OCI-LY7 (cell line): ENCODE data around the gene PSAP. TPM values are rescaled to one million over a fixed set of nuclear protein-coding genes. Genes with fewer than 3 reads are reported as not detected.
A peak's percentile ranks its signal among the peaks of the same experiment; 100 is the strongest.

Source experiments
- BruUV-seq: library from RNA; stranded (reverse); fragments of 400-500 nt; replicated peaks from 2 replicates; lab custom pipeline; 2021; lab: Mats Ljungman, UMichigan
- CTCF ChIA-PET: fragments of 300-600 bp; sonication (Branson Sonifier 250); formaldehyde crosslinking; loops from one replicate; lab custom pipeline; 2022; ENCODE audit warnings: antibody characterized with exemption; ENCODE audit not compliant: unreplicated experiment; lab: Charles Lee
- POLR2A ChIA-PET: fragments of 300-600 bp; sonication (Branson Sonifier 250); formaldehyde crosslinking; loops from one replicate; lab custom pipeline; 2022; ENCODE audit warnings: antibody characterized with exemption; lab: Charles Lee
- DNase-seq: peaks from one replicate; pipeline ENCODE4 v3.0.0-alpha.2; 2015; ENCODE audit warnings: low spot score
- H2AFZ ChIP-seq: fragments of 200-600 bp; sonication (generic), shearing (Covaris generic); 2 replicates; pipeline ENCODE4 v1.6.1; 2014; ENCODE audit warnings: mild to moderate bottlenecking, antibody characterized with exemption, low read length, moderate library complexity
- H3K27ac ChIP-seq: fragments of 200-600 bp; sonication (generic); 2 replicates; pipeline ENCODE4 v1.5.1; 2014; ENCODE audit warnings: mixed run types, low read depth, mild to moderate bottlenecking, moderate library complexity, low read length, inconsistent platforms; ENCODE audit not compliant: poor library complexity, severe bottlenecking
- H3K36me3 ChIP-seq: fragments of 200-600 bp; sonication (generic); 2 replicates; pipeline ENCODE4 v1.6.1; 2014; ENCODE audit warnings: mild to moderate bottlenecking, antibody characterized with exemption, low read length, moderate library complexity, mixed read lengths; ENCODE audit not compliant: insufficient read depth
- H3K4me1 ChIP-seq: fragments of 200-600 bp; sonication (generic); 2 replicates; pipeline ENCODE4 v1.5.1; 2014; ENCODE audit warnings: mild to moderate bottlenecking, low read length; ENCODE audit not compliant: insufficient read depth, poor library complexity, severe bottlenecking
- H3K4me2 ChIP-seq: fragments of 200-600 bp; sonication (generic); 2 replicates; pipeline ENCODE4 v1.6.1; 2014; ENCODE audit warnings: mild to moderate bottlenecking, low read length
- H3K4me3 ChIP-seq: fragments of 200-600 bp; sonication (generic); 2 replicates; pipeline ENCODE4 v1.5.1; 2014; ENCODE audit warnings: mild to moderate bottlenecking, low read depth, low read length; ENCODE audit not compliant: poor library complexity, severe bottlenecking
- H3K79me2 ChIP-seq: fragments of 200-600 bp; sonication (generic); 2 replicates; pipeline ENCODE4 v1.6.1; 2016; ENCODE audit warnings: low read depth, mild to moderate bottlenecking, low read length, moderate library complexity, mixed read lengths; ENCODE audit not compliant: insufficient read depth
- H3K9me2 ChIP-seq: fragments of 200-600 bp; sonication (generic); 2 replicates; pipeline ENCODE4 v1.6.1; 2016; ENCODE audit warnings: mild to moderate bottlenecking, low read length, mixed read lengths; ENCODE audit not compliant: insufficient read depth
- H3K9me3 ChIP-seq: fragments of 200-600 bp; sonication (generic); 2 replicates; pipeline ENCODE4 v1.6.1; 2014; ENCODE audit warnings: mild to moderate bottlenecking, mixed run types, low read length, mixed read lengths
- H4K20me1 ChIP-seq: fragments of 200-600 bp; sonication (generic); 2 replicates; pipeline ENCODE4 v1.6.1; 2014; ENCODE audit warnings: mild to moderate bottlenecking, antibody characterized with exemption, low read length, moderate library complexity, mixed read lengths; ENCODE audit not compliant: insufficient read depth
- EZH2phosphoT487 ChIP-seq: fragments of 200-600 bp; sonication (generic); IDR thresholded peaks from 2 replicates; pipeline ENCODE4 v1.6.1; 2018; ENCODE audit warnings: low read depth, borderline replicate concordance, mild to moderate bottlenecking, mixed run types, antibody characterized with exemption, low read length, moderate library complexity, mixed read lengths
- intact Hi-C: fragments of 100-400 bp; cut with micrococcal nuclease; formaldehyde crosslinking; loops from one replicate; pipeline ENCODE4 v1.10.0; 2022; ENCODE audit not compliant: unreplicated experiment
- total RNA-seq, 2 experiments: library from RNA; depleted of rRNA in 1 of 2; stranded (reverse); fragments of >200 nt in 1 of 2; shearing (Covaris generic) in 1 of 2; gene quantifications; 2 replicates each; pipeline ENCODE4 v1.2.3, GENCODE V29; 2014 to 2022
- TF ChIP-seq, protein P1 (sequence below): fragments of 200-600 bp; sonication (generic); conservative IDR thresholded peaks from 2 replicates; pipeline ENCODE4 v1.5.1; 2014; ENCODE audit warnings: mild to moderate bottlenecking, antibody characterized with exemption, low read length, moderate library complexity, mixed read lengths

Gene PSAP
- total RNA-seq, 2 experiments from 2014 or later = 163 to 200 TPM

DNA sequence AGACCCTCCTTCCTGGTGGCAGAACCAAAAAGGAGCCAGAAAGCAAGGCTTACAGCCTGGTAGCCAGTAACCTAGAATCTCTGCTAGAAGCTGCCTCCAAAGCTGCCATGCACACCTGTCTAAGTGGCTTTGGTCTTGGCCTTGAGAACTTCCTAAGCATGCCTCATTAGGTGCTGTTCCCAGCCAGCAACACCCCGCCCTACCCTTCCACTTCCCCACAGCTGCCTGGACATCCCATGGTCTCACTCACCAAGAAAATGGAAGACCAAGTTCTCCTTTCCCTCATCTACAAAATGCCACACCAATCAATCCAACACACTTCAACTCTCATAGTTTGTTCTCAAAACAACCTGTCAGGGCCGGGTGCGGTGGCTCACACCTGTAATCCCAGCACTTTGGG is 4.2 kb downstream of the PSAP start:
- H3K4me2 ChIP-seq = 0 out of 2 replicates have a peak overlapping the region, but pooled peaks have one; percentile 4
- intact Hi-C loops = no loop called here

DNA sequence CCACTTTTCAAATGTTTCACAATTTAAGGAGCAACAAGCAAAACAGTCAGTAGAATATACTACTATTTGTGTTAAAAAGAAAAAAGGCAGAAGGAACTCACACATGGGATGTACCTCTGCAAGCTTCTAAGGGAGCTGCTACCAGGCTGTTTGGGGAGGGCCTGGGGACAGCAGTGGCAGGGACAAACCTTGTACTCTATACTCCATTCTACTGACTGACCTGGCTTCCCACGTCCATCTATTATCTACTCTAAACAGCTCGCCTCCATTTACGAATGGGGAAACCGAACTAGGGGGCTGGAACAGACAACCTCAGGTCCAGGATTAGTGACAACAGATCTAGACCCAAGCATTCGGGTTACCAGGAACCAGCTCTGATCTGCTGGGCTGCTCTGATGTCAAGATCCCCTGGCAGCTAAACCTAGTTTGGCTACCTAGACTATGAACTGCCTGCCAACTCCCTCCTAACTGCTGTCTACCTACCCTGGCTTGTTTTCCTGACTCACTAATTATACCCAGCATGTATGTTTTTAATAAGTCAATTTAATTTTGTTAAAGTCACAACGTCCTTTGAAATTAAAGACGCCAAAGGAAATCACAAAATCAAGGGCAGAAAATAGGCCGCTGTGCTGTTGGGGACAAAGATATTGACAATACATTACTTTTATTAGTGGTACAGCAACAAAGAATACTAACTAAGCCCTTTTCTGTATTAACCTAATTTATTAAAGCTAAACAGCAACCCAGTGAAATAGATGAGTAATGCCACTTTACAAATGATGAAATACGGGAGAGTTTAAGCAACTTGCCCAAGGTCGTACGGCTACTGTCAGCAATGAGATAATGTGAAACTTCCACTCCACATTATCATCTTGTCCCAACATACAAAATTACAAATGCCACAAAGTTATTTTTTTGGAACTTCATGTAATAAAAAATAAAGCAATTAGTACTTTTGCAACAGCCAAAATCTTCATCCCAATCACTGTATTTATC is 5.3 kb downstream of the PSAP start:
- ChIA-PET CTCF (interaction anchor here (1.2 kb wide), 1 partner anchor 10 kb away, joined by 3 read pairs; no protein-coding TSS in a partner anchor), POLR2A (interaction anchor here (0.6 to 1.8 kb wide), 4 partner anchors 8 to 15 kb away, joined by 3 to 4 read pairs (median 4); no protein-coding TSS in a partner anchor)
- Histone ChIP-seq H3K4me3 (no peak overlapping the region), H3K27ac (no peak overlapping the region), H3K4me1 (peaks cover 73% of the 10 kb centered on the region), H3K36me3 (peaks cover 12% of the 10 kb centered on the region), H3K9me2 (no peaks in the 10 kb centered on the region), H4K20me1 (peaks cover 33% of the 10 kb centered on the region), H2AFZ (no peak overlapping the region), H3K79me2 (peaks cover 100% of the 10 kb centered on the region), H3K9me3 (no peaks in the 10 kb centered on the region), H3K4me2 (no peak overlapping the region)
- no peak for DNase-seq
- BruUV-seq = no TSS peak
- intact Hi-C loops = no loop called here
- TF ChIP-seq EZH2phosphoT487 = no peak
- TF ChIP-seq, protein P1, sequence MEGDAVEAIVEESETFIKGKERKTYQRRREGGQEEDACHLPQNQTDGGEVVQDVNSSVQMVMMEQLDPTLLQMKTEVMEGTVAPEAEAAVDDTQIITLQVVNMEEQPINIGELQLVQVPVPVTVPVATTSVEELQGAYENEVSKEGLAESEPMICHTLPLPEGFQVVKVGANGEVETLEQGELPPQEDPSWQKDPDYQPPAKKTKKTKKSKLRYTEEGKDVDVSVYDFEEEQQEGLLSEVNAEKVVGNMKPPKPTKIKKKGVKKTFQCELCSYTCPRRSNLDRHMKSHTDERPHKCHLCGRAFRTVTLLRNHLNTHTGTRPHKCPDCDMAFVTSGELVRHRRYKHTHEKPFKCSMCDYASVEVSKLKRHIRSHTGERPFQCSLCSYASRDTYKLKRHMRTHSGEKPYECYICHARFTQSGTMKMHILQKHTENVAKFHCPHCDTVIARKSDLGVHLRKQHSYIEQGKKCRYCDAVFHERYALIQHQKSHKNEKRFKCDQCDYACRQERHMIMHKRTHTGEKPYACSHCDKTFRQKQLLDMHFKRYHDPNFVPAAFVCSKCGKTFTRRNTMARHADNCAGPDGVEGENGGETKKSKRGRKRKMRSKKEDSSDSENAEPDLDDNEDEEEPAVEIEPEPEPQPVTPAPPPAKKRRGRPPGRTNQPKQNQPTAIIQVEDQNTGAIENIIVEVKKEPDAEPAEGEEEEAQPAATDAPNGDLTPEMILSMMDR = no peak

More for the DNA sequence above, 4.2 kb downstream of the PSAP start:
- no TSS peak for BruUV-seq
- peaks cover 12% of the 10 kb centered on the region for H3K36me3 ChIP-seq
- peaks cover 69% of the 10 kb centered on the region for H3K4me1 ChIP-seq
- H3K4me3 ChIP-seq = no peak overlapping the region
- H2AFZ ChIP-seq = no peak overlapping the region
- DNase-seq = peak; percentile 21
- H3K79me2 ChIP-seq = peaks cover 92% of the 10 kb centered on the region
- no peak for TF ChIP-seq EZH2phosphoT487
- TF ChIP-seq, protein P1 = no peak
- H3K9me3 ChIP-seq = no peaks in the 10 kb centered on the region
- CTCF ChIA-PET = no interaction called here
- H3K9me2 ChIP-seq = no peaks in the 10 kb centered on the region
- POLR2A ChIA-PET = interaction anchor here (1.0 kb wide), 1 partner anchor 12 kb away, joined by 3 read pairs; no protein-coding TSS in a partner anchor
- peaks cover 27% of the 10 kb centered on the region for H4K20me1 ChIP-seq
- H3K27ac ChIP-seq = no peak overlapping the region
